ENCODE measurements around the gene ZNF211.

Gene ZNF211

DNA sequence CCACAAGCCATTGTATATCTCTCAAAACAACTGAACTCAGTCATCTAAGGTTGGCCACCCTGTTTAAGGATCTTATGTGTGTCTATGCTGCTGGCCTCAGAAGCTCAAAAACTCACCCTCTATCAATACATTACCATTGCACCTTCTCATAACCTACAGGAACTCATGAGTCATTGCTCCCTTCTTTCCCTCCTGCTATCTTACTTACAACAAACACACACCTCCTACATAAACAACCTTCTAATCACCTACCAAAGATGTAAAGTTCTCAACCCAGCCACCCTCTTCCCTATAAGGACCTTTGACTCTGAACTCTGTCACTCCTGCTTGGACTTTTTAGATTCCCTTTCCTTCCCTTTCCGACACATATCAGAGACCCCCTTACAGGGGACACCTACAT lies 22.5 kb downstream of the ZNF211 start:
- Histone ChIP-seq H3K27me3 (replicated peaks; ENCODE audit: control insufficient read depth, insufficient read depth, low read length, poor library complexity, severe bottlenecking) (no peaks in the 10 kb centered on the region), H3K4me3 (ENCODE audit: insufficient read depth, low read depth, low read length, poor library complexity, severe bottlenecking) (no peak overlapping the region), H3K4me1 (ENCODE audit: control insufficient read depth, insufficient read depth, low read length, poor library complexity, severe bottlenecking) (no peaks in the 10 kb centered on the region), H3K36me3 (ENCODE audit: control insufficient read depth, insufficient read depth, low read length) (no peaks in the 10 kb centered on the region), H3K9me3 (ENCODE audit: control insufficient read depth, low read length) (no peaks in the 10 kb centered on the region), H3K27ac (ENCODE audit: insufficient read depth, low read length, poor library complexity, severe bottlenecking) (no peak overlapping the region)
- no peak for DNase-seq

DNA sequence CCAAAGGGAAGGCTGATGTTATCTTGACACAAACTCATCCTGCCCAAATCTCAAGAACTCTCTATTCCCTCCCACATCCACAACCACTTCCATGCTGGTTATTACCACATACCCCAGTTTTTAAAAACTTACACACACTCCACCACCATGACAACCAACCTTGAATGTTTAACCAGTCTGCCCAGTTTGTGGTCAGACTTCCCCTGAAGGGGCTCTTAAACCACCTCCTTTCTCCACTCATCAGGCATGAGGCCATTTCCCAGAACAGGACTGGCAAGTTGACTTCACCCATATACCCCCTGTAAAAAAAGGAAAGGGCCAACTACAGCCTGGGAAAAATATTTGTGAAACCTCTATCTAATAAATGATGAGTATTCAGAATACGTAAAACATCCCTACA lies 23.4 kb downstream of the ZNF211 start:
- H3K27me3 ChIP-seq (replicated peaks; ENCODE audit: control insufficient read depth, insufficient read depth, low read length, poor library complexity, severe bottlenecking) = no peaks in the 10 kb centered on the region
- no peaks in the 10 kb centered on the region for H3K4me1 ChIP-seq (ENCODE audit: control insufficient read depth, insufficient read depth, low read length, poor library complexity, severe bottlenecking)
- no peak overlapping the region for H3K4me3 ChIP-seq (ENCODE audit: insufficient read depth, low read depth, low read length, poor library complexity, severe bottlenecking)
- H3K9me3 ChIP-seq (ENCODE audit: control insufficient read depth, low read length) = no peaks in the 10 kb centered on the region
- no peaks in the 10 kb centered on the region for H3K36me3 ChIP-seq (ENCODE audit: control insufficient read depth, insufficient read depth, low read length)
- no peak overlapping the region for H3K27ac ChIP-seq (ENCODE audit: insufficient read depth, low read length, poor library complexity, severe bottlenecking)
- no peak for DNase-seq

DNA sequence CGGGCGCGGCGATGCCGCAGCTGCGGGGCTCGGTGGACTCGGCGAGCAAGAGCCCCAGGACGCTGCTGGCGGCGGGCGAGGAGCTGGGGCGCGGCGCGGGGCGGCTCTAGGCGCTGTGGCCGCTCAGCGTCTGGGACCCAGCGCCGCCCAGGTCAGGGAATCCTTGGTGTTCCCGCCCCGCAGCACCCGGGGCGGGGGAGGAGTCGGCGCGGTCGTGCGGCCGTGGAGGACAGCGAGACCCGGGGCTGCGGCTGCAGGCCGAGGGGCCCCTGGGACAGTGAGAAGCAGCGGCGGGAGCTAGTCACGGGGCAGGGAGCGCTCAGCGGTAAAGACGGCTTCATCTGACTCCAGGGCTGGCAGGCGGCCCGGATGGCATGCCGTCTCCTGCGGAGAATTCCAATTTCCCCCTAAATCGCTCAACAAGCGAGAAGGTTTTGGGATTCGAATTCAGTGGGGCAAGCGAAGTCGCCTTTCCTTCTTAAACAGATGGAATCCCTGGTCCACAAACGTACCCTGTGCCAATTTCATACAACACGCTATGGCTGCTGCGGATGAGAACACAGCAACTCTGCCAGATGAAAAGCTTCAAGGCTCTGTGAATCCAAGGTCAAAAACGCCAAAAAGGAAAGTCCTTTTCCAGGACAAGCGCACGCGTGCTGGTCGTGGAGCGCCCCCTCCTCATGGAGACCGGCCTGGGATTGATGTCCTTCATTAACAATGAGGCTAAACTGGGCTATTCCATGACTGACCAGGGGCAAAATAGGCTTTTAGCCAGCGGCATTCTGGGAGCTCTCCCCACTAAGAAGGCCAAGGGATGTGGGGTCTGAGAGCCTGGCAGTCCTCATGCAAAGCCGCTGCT lies 31.5 kb downstream of the ZNF211 start:
- no peak for DNase-seq
- Histone ChIP-seq H3K27me3 (replicated peaks; ENCODE audit: control insufficient read depth, insufficient read depth, low read length, poor library complexity, severe bottlenecking) (peaks cover 16% of the 10 kb centered on the region), H3K27ac (ENCODE audit: insufficient read depth, low read length, poor library complexity, severe bottlenecking) (no peak overlapping the region)

DNA sequence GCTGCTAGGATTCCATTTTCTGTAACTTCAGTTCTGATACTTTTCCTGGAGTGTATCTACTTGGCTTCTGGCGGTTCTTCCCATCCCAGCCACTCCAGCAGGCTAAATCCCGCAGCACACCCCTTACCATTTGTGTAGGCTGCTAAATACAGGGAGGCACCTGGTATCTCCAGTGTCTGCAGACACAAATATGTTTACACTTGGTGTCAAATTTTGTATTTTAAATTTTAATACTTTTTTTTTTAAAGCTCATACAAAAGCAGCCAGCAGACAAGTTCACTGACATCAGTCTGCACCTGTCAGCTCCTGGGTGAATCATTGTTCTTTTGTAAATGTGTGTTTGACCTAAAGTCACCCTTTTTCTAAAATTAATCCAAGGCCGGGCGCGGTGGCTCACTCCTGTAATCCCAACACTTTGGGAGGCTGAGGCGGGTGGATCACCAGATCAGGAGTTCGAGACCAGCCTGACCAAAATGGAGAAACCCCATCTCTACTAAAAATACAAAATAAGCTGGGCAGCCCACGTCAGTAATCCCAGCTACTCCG lies 32.4 kb downstream of the ZNF211 start:
- no peak overlapping the region for H3K27ac ChIP-seq (ENCODE audit: insufficient read depth, low read length, poor library complexity, severe bottlenecking)
- no peaks in the 10 kb centered on the region for H3K9me3 ChIP-seq (ENCODE audit: control insufficient read depth, low read length)
- H3K27me3 ChIP-seq (replicated peaks; ENCODE audit: control insufficient read depth, insufficient read depth, low read length, poor library complexity, severe bottlenecking) = peaks cover 16% of the 10 kb centered on the region
- H3K4me3 ChIP-seq (ENCODE audit: insufficient read depth, low read depth, low read length, poor library complexity, severe bottlenecking) = no peak overlapping the region
- DNase-seq = no peak
- H3K4me1 ChIP-seq (ENCODE audit: control insufficient read depth, insufficient read depth, low read length, poor library complexity, severe bottlenecking) = peaks cover 3% of the 10 kb centered on the region
- no peaks in the 10 kb centered on the region for H3K36me3 ChIP-seq (ENCODE audit: control insufficient read depth, insufficient read depth, low read length)

More for the DNA sequence above, 31.5 kb downstream of the ZNF211 start:
- H3K9me3 ChIP-seq (ENCODE audit: control insufficient read depth, low read length) = no peaks in the 10 kb centered on the region
- no peaks in the 10 kb centered on the region for H3K36me3 ChIP-seq (ENCODE audit: control insufficient read depth, insufficient read depth, low read length)
- H3K4me1 ChIP-seq (ENCODE audit: control insufficient read depth, insufficient read depth, low read length, poor library complexity, severe bottlenecking) = peaks cover 3% of the 10 kb centered on the region
- H3K4me3 ChIP-seq (ENCODE audit: insufficient read depth, low read depth, low read length, poor library complexity, severe bottlenecking) = peak overlapping the region; percentile 40

DNA sequence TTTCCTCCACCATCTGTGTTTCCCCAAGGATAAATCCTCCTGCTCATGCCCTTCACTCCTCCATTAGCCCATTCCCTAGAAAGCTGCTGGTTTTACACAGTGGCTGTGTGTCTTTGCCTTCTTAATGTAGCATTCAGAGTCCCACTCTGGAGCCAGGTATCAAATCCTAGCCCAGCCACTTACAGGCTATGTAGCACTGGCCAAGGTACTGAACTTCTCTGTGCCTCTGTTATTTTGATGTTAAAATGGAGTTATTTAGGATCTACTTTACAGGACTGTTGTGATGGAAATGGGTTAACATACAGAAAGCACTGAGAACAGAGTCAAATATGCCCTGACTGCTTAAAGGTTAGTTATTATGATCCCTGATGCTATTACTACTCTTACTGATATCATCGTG lies 34.3 kb downstream of the ZNF211 start:
- H3K4me1 ChIP-seq (ENCODE audit: control insufficient read depth, insufficient read depth, low read length, poor library complexity, severe bottlenecking) = peaks cover 3% of the 10 kb centered on the region
- H3K27me3 ChIP-seq (replicated peaks; ENCODE audit: control insufficient read depth, insufficient read depth, low read length, poor library complexity, severe bottlenecking) = peaks cover 16% of the 10 kb centered on the region
- no peaks in the 10 kb centered on the region for H3K9me3 ChIP-seq (ENCODE audit: control insufficient read depth, low read length)
- H3K36me3 ChIP-seq (ENCODE audit: control insufficient read depth, insufficient read depth, low read length) = no peaks in the 10 kb centered on the region
- no peak overlapping the region for H3K4me3 ChIP-seq (ENCODE audit: insufficient read depth, low read depth, low read length, poor library complexity, severe bottlenecking)
- no peak for DNase-seq
- H3K27ac ChIP-seq (ENCODE audit: insufficient read depth, low read length, poor library complexity, severe bottlenecking) = no peak overlapping the region

DNA sequence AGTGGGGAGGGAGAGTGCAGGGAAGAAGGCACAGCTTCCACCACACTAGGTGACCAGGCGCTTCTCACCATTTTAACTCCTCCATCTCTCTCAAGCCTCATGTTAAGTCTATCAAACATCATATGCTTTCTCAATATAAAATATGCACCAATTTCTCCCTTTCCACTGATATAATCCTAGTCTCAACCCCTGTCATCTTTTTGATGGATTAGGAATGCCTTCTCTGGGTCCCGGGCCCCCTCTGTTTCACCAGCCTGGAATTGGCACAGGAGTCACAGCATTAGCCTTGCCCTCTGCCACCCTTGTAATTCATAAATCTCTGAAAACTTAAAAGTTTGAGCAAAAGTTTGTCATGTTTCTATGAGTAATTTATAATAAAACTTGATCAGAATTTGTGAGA lies 35.7 kb downstream of the ZNF211 start, which contains the start of gene ZSCAN4:
Gene ZSCAN4, plus strand, starts transcription at position 301 of the 400 bp plus-strand sequence. CDS start 7,211 bp downstream, outside the sequence.
- H3K27ac ChIP-seq (ENCODE audit: insufficient read depth, low read length, poor library complexity, severe bottlenecking) = no peak within 1 kb of the TSS
- H3K4me3 ChIP-seq (ENCODE audit: insufficient read depth, low read depth, low read length, poor library complexity, severe bottlenecking) = no peak within 1 kb of the TSS
- H3K4me1 ChIP-seq (ENCODE audit: control insufficient read depth, insufficient read depth, low read length, poor library complexity, severe bottlenecking) = peaks cover 2% of the 10 kb centered on the region
- DNase-seq = no peak
- H3K9me3 ChIP-seq (ENCODE audit: control insufficient read depth, low read length) = no peaks in the 10 kb centered on the region
- peaks cover 12% of the 10 kb centered on the region for H3K27me3 ChIP-seq (replicated peaks; ENCODE audit: control insufficient read depth, insufficient read depth, low read length, poor library complexity, severe bottlenecking)
- no peaks in the 10 kb centered on the region for H3K36me3 ChIP-seq (ENCODE audit: control insufficient read depth, insufficient read depth, low read length)

DNA sequence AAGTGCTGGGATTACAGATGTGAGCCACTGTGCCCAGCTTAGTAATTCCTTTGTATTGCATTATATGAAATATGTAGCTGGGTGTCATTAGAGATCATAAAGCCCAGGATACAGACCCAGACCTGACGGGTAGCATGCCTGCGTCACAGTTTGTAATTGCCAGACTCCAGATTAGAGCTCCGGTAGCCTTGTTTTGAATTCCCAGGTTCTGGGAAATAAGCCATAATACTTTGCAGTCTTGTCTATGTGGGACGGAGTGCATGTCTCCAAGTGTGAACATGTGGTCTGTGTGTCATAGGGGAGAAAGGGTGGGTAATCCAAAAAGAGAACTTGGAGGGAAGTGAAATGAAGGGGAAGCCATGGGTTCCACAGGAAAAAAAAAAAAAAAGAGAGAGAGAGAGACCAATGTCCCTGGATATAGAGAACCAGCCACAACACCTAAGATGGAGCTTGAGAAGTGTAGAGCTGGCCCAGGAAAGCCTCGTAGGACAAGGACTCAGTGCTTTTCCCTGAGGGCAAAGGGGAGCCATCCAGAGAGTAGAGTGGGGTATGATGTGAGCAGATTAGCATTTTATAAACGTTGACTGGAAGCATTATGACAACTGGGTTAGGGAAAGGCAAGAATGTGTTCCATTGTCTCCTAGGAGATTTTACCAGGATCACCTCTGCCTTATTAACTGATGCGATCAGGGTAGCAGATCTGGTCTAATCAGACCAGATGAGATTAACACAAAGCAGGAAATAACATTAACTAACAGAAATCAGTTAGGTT lies 38.3 kb downstream of the ZNF211 start:
- no peaks in the 10 kb centered on the region for H3K4me1 ChIP-seq (ENCODE audit: control insufficient read depth, insufficient read depth, low read length, poor library complexity, severe bottlenecking)
- DNase-seq = no peak
- H3K27me3 ChIP-seq (replicated peaks; ENCODE audit: control insufficient read depth, insufficient read depth, low read length, poor library complexity, severe bottlenecking) = no peaks in the 10 kb centered on the region
- H3K9me3 ChIP-seq (ENCODE audit: control insufficient read depth, low read length) = no peaks in the 10 kb centered on the region
- no peak overlapping the region for H3K4me3 ChIP-seq (ENCODE audit: insufficient read depth, low read depth, low read length, poor library complexity, severe bottlenecking)
- no peak overlapping the region for H3K27ac ChIP-seq (ENCODE audit: insufficient read depth, low read length, poor library complexity, severe bottlenecking)
- H3K36me3 ChIP-seq (ENCODE audit: control insufficient read depth, insufficient read depth, low read length) = no peaks in the 10 kb centered on the region

DNA sequence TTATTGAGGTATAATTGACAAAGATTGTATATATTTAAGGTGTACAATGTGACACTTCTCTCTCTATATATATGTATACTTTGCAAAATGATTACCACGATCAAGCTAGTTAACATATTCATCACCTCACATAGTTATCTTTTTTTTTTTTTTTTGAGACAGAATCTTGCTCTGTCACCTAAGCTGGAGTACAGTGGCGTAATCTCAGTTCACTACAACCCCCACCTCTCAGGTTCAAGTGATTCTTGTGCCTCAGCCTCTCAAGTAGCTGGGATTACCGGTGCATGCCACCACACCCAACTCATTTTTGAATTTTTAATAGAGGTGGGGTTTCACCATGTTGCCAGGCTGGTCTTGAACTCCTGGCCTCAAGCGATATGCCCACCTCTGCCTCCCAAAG lies 39.5 kb downstream of the ZNF211 start:
- no peaks in the 10 kb centered on the region for H3K36me3 ChIP-seq (ENCODE audit: control insufficient read depth, insufficient read depth, low read length)
- no peaks in the 10 kb centered on the region for H3K9me3 ChIP-seq (ENCODE audit: control insufficient read depth, low read length)
- no peaks in the 10 kb centered on the region for H3K27me3 ChIP-seq (replicated peaks; ENCODE audit: control insufficient read depth, insufficient read depth, low read length, poor library complexity, severe bottlenecking)
- DNase-seq = no peak
- H3K4me1 ChIP-seq (ENCODE audit: control insufficient read depth, insufficient read depth, low read length, poor library complexity, severe bottlenecking) = no peaks in the 10 kb centered on the region
- no peak overlapping the region for H3K4me3 ChIP-seq (ENCODE audit: insufficient read depth, low read depth, low read length, poor library complexity, severe bottlenecking)
- H3K27ac ChIP-seq (ENCODE audit: insufficient read depth, low read length, poor library complexity, severe bottlenecking) = no peak overlapping the region

DNA sequence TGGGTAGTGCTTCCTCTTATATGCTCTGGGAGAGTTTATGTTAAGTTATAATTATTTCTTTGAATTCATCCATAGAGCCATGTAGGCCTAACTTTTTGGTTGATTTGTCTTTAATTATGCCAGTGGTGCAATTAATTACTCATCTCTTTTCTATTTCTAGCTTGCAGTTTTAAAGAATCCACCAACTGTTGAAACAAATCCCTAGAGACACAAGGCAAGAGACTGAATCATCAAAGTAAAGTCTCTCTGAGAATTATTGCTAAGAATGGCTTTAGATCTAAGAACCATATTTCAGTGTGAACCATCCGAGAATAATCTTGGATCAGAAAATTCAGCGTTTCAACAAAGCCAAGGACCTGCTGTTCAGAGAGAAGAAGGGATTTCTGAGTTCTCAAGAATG lies 42.9 kb downstream of the ZNF211 start:
- DNase-seq = no peak
- H3K9me3 ChIP-seq (ENCODE audit: control insufficient read depth, low read length) = no peaks in the 10 kb centered on the region
- H3K27me3 ChIP-seq (replicated peaks; ENCODE audit: control insufficient read depth, insufficient read depth, low read length, poor library complexity, severe bottlenecking) = no peaks in the 10 kb centered on the region
- H3K36me3 ChIP-seq (ENCODE audit: control insufficient read depth, insufficient read depth, low read length) = no peaks in the 10 kb centered on the region
- no peak overlapping the region for H3K27ac ChIP-seq (ENCODE audit: insufficient read depth, low read length, poor library complexity, severe bottlenecking)
- no peak overlapping the region for H3K4me3 ChIP-seq (ENCODE audit: insufficient read depth, low read depth, low read length, poor library complexity, severe bottlenecking)
- no peaks in the 10 kb centered on the region for H3K4me1 ChIP-seq (ENCODE audit: control insufficient read depth, insufficient read depth, low read length, poor library complexity, severe bottlenecking)

All from effector memory CD4-positive, alpha-beta T cell (primary cell).